Tibial nerve (tissue), 4 donors: ENCODE data around the gene CHPF. TPM values are rescaled to one million over a fixed set of nuclear protein-coding genes. Genes with fewer than 3 reads are reported as not detected.
A peak's percentile ranks its signal among the peaks of the same experiment; 100 is the strongest.

Experiments used
- DNase-seq, 2 donors: peaks; one replicate each; pipeline ENCODE4 v3.0.0-alpha.2; 2019; ENCODE audit warnings: low spot score in 2 of 2
- H3K27ac ChIP-seq, 4 donors: fragments of 200-600 bp; sonication (generic) in 3 of 4; one replicate each; pipeline ENCODE4 v1.5.1; 2017 to 2019; ENCODE audit warnings: mild to moderate bottlenecking in 1 of 4
- H3K27me3 ChIP-seq, 2 donors: fragments of 200-600 bp; sonication (generic) in 1 of 2; one replicate each; pipeline versions ENCODE4 v1.5.1 to v1.6.0; 2017 to 2019
- H3K36me3 ChIP-seq, 3 donors: fragments of 200-600 bp; sonication (generic); one replicate each; pipeline ENCODE4 v1.5.1; 2018 to 2019
- H3K4me1 ChIP-seq, 4 donors: fragments of 200-600 bp; sonication (generic) in 3 of 4; one replicate each; pipeline ENCODE4 v1.5.1; 2017 to 2019
- H3K4me3 ChIP-seq, 4 donors: fragments of 200-600 bp; sonication (generic) in 3 of 4; one replicate each; pipeline ENCODE4 v1.5.1; 2017 to 2019; ENCODE audit warnings: mild to moderate bottlenecking in 1 of 4, moderate library complexity in 1 of 4
- H3K9me3 ChIP-seq, 4 donors: fragments of 200-600 bp; sonication (generic) in 3 of 4; one replicate each; pipeline ENCODE4 v1.5.1; 2017 to 2019
- CTCF ChIP-seq, 5 experiments: fragments of 200-600 bp in 3 of 5; fragments of 450-650 bp in 2 of 5; sonication (generic) in 3 of 5; IDR thresholded peaks; one replicate each; pipeline ENCODE4 v1.5.1; 2016 to 2019; ENCODE audit warnings: antibody characterized with exemption in 5 of 5, mild to moderate bottlenecking in 3 of 5, moderate library complexity in 2 of 5
- EP300 ChIP-seq, 2 donors: sonication (generic); formaldehyde crosslinking; IDR thresholded peaks; one replicate each; pipeline ENCODE4 v1.6.1; 2017; ENCODE audit warnings: antibody characterized with exemption in 2 of 2, mild to moderate bottlenecking in 1 of 2
- POLR2A ChIP-seq, 2 donors: fragments of 450-650 bp; IDR thresholded peaks; one replicate each; pipeline ENCODE4 v1.6.1; 2017; ENCODE audit warnings: antibody characterized with exemption in 2 of 2, mild to moderate bottlenecking in 2 of 2, moderate library complexity in 2 of 2
- WGBS, 2 donors: methylation state at CpG; one replicate each; pipeline ENCODE4 v1.1.5; 2018; 5-methylcytosine and 5-hydroxymethylcytosine counted together
- total RNA-seq, 4 donors: library from RNA; depleted of rRNA; stranded (reverse); fragments of >200 nt; gene quantifications; one replicate each; pipeline ENCODE4 v1.1.0, GENCODE V29; 2016

CHPF gene
- total RNA-seq, 4 donors from 2014 or later = 51.3 to 91.2 (median 62.9) TPM

- 37% methylated on average over 9 of the region's 9 CpGs for WGBS, 2 donors
- TF ChIP-seq CTCF (IDR thresholded peaks at IDR 0.05) (no peak), POLR2A (IDR thresholded peaks at IDR 0.05) (no peak), EP300 (IDR thresholded peaks at IDR 0.05) (no peak)
- no peak for DNase-seq
- peak overlapping the region; percentile 33 to 90 (median 74) for H3K4me3 ChIP-seq
- no peaks in the 10 kb centered on the region for H3K9me3 ChIP-seq
- H3K27ac ChIP-seq = peak overlapping the region in 3 of 4 donors; percentile 75 to 97 (median 91)
- H3K4me1 ChIP-seq = peaks cover 0 to 44% (median 20%) of the 10 kb centered on the region in 4 donors
- H3K27me3 ChIP-seq = no peaks in the 10 kb centered on the region
- H3K36me3 ChIP-seq = peaks cover 0 to 29% (median 0%) of the 10 kb centered on the region in 3 donors
Measured at GRCh38 chr2:219544567-219544966, 958 bp upstream of the CHPF start.

GRCh38 chr2:219542931-219543595 is 546 bp downstream of the CHPF start:
- no peaks in the 10 kb centered on the region for H3K27me3 ChIP-seq
- peak overlapping the region; percentile 37 to 90 (median 74) for H3K4me3 ChIP-seq
- no peak for TF ChIP-seq CTCF (IDR thresholded peaks at IDR 0.05)
- TF ChIP-seq POLR2A (IDR thresholded peaks at IDR 0.05) = no peak
- no peak for TF ChIP-seq EP300 (IDR thresholded peaks at IDR 0.05)
- WGBS, 2 donors = 0 to 2% methylated on average over 5 to 45 of the region's 66 CpGs
- H3K36me3 ChIP-seq = peaks cover 0 to 29% (median 0%) of the 10 kb centered on the region in 3 donors
- H3K27ac ChIP-seq = peak overlapping the region; percentile 75 to 97 (median 88)
- no peaks in the 10 kb centered on the region for H3K9me3 ChIP-seq
- no peak for DNase-seq
- H3K4me1 ChIP-seq = peaks cover 0 to 59% (median 32%) of the 10 kb centered on the region in 4 donors

- peak; percentile 82 to 98 (median 90) for TF ChIP-seq CTCF (IDR thresholded peaks at IDR 0.05)
- TF ChIP-seq EP300 (IDR thresholded peaks at IDR 0.05) = peak in 1 of 2 donors; percentile 11
- TF ChIP-seq POLR2A (IDR thresholded peaks at IDR 0.05) = no peak
- Histone ChIP-seq H3K36me3 (peaks cover 0 to 26% (median 0%) of the 10 kb centered on the region in 3 donors), H3K4me1 (peaks cover 0 to 73% (median 41%) of the 10 kb centered on the region in 4 donors), H3K9me3 (no peaks in the 10 kb centered on the region), H3K4me3 (peak overlapping the region in 3 of 4 donors; percentile 17 to 30 (median 25)), H3K27ac (peak overlapping the region; percentile 41 to 97 (median 74)), H3K27me3 (no peaks in the 10 kb centered on the region)
- DNase-seq = peak; percentile 41 to 67
- WGBS, 2 donors = 10 to 22% methylated on average over 17 to 29 of the region's 48 CpGs
Measured at GRCh38 chr2:219541611-219542180, 1.9 kb downstream of the CHPF start.

- TF ChIP-seq CTCF (IDR thresholded peaks at IDR 0.05) (no peak), POLR2A (IDR thresholded peaks at IDR 0.05) (no peak), EP300 (IDR thresholded peaks at IDR 0.05) (no peak)
- Histone ChIP-seq H3K27me3 (no peaks in the 10 kb centered on the region), H3K36me3 (peaks cover 0 to 26% (median 0%) of the 10 kb centered on the region in 3 donors), H3K9me3 (no peaks in the 10 kb centered on the region), H3K4me1 (peaks cover 0 to 75% (median 41%) of the 10 kb centered on the region in 4 donors), H3K27ac (peak overlapping the region in 1 of 4 donors; percentile 97), H3K4me3 (no peak overlapping the region)
- 85 to 87% methylated on average over 12 of the region's 12 CpGs for WGBS, 2 donors
- DNase-seq = no peak
Measured at GRCh38 chr2:219540784-219541504, 2.7 kb downstream of the CHPF start.
